DND-41 (cell line): Measurements from ENCODE around the gene NRP1.

ENCODE experiments used
- ATAC-seq: fragments of 200-7000 bp; cut with Tn5 transposase; 3 replicates; pipeline ENCODE4 v1.9.1; 2021; ENCODE audit warnings: low read depth; ENCODE audit not compliant: insufficient read depth
- DNase-seq: peaks from one replicate; pipeline ENCODE4 v3.0.0-alpha.2; 2020
- H2AFZ ChIP-seq: 2 replicates; pipeline ENCODE4 v1.6.0; 2012; ENCODE audit warnings: low read depth, low read length
- H3K27ac ChIP-seq: 2 replicates; pipeline ENCODE4 v1.5.1; 2012; ENCODE audit warnings: low read length, inconsistent platforms
- H3K27me3 ChIP-seq: fragments of 200-600 bp; sonication (generic); 2 replicates; pipeline ENCODE4 v1.6.0; 2012; ENCODE audit warnings: low read length, mild to moderate bottlenecking, inconsistent platforms; ENCODE audit not compliant: insufficient read depth, poor library complexity
- H3K36me3 ChIP-seq: 2 replicates; pipeline ENCODE4 v1.5.1; 2012; ENCODE audit warnings: low read length, inconsistent platforms; ENCODE audit not compliant: insufficient read depth
- H3K4me1 ChIP-seq: 2 replicates; pipeline ENCODE4 v1.5.1; 2012; ENCODE audit warnings: mild to moderate bottlenecking, low read length; ENCODE audit not compliant: insufficient read depth
- H3K4me2 ChIP-seq: 2 replicates; pipeline ENCODE4 v1.6.0; 2012; ENCODE audit warnings: mild to moderate bottlenecking, moderate library complexity, low read length, inconsistent platforms; ENCODE audit not compliant: insufficient read depth
- H3K4me3 ChIP-seq, 2 experiments: fragments of 200-600 bp in 1 of 2; shearing (Covaris generic) in 1 of 2; 2 replicates each; pipeline ENCODE4 v1.5.1; 2012 to 2016; ENCODE audit warnings: inconsistent platforms in 2 of 2, low read length in 2 of 2, mild to moderate bottlenecking in 2 of 2, low read depth in 1 of 2, moderate library complexity in 1 of 2
- H3K79me2 ChIP-seq: 2 replicates; pipeline ENCODE4 v1.6.0; 2012; ENCODE audit warnings: low read length, inconsistent platforms; ENCODE audit not compliant: insufficient read depth
- H3K9ac ChIP-seq: 2 replicates; pipeline ENCODE4 v1.6.0; 2012; ENCODE audit warnings: low read depth, mild to moderate bottlenecking, inconsistent platforms, low read length, moderate library complexity
- H3K9me3 ChIP-seq: 2 replicates; pipeline ENCODE4 v1.5.1; 2012; ENCODE audit warnings: low read length, moderate library complexity, mild to moderate bottlenecking, inconsistent platforms; ENCODE audit not compliant: insufficient read depth, severe bottlenecking
- H4K20me1 ChIP-seq: 2 replicates; pipeline ENCODE4 v1.6.0; 2012; ENCODE audit warnings: low read length; ENCODE audit not compliant: insufficient read depth
- CTCF ChIP-seq: IDR thresholded peaks from 2 replicates; pipeline ENCODE4 v1.5.1; 2012; ENCODE audit warnings: borderline replicate concordance, low read length, moderate library complexity, mild to moderate bottlenecking; ENCODE audit not compliant: poor library complexity, severe bottlenecking; ENCODE audit errors: extremely low read depth
- EZH2 ChIP-seq: IDR thresholded peaks from 3 replicates; pipeline ENCODE4 v1.6.1; 2012; ENCODE audit warnings: borderline replicate concordance, low read depth, mild to moderate bottlenecking, moderate library complexity, low read length, inconsistent platforms; ENCODE audit not compliant: severe bottlenecking

The NRP1 gene

GRCh38 chr10:33315891-33316290, 18.6 kb downstream of the NRP1 start:
- H3K79me2 ChIP-seq: no peaks in the 10 kb centered on the region
- no peak overlapping the region for H3K9ac ChIP-seq
- no peak overlapping the region for H3K27ac ChIP-seq
- H3K9me3 ChIP-seq: no peaks in the 10 kb centered on the region
- no peaks in the 10 kb centered on the region for H4K20me1 ChIP-seq
- H3K4me2 ChIP-seq: no peak overlapping the region
- no peak overlapping the region for H3K4me3 ChIP-seq
- ATAC-seq (no peak), DNase-seq (no peak)
- no peaks in the 10 kb centered on the region for H3K36me3 ChIP-seq
- no peak overlapping the region for H2AFZ ChIP-seq
- TF ChIP-seq CTCF (no peak), EZH2 (no peak)
- H3K27me3 ChIP-seq: no peaks in the 10 kb centered on the region
- no peaks in the 10 kb centered on the region for H3K4me1 ChIP-seq

GRCh38 chr10:33314811-33315561, 19.5 kb downstream of the NRP1 start:
- Histone ChIP-seq H3K79me2 (no peaks in the 10 kb centered on the region), H3K9me3 (no peaks in the 10 kb centered on the region), H3K27ac (no peak overlapping the region), H3K4me3 (no peak overlapping the region), H3K9ac (no peak overlapping the region), H4K20me1 (no peaks in the 10 kb centered on the region), H3K4me1 (no peaks in the 10 kb centered on the region), H3K4me2 (no peak overlapping the region), H3K27me3 (no peaks in the 10 kb centered on the region), H2AFZ (no peak overlapping the region), H3K36me3 (no peaks in the 10 kb centered on the region)
- no peak for TF ChIP-seq EZH2
- TF ChIP-seq CTCF: no peak
- ATAC-seq (no peak), DNase-seq (no peak)

GRCh38 chr10:33311640-33312039, 22.8 kb downstream of the NRP1 start:
- H3K4me1 ChIP-seq: no peaks in the 10 kb centered on the region
- H3K27ac ChIP-seq: no peak overlapping the region
- no peak overlapping the region for H3K4me2 ChIP-seq
- H4K20me1 ChIP-seq: no peaks in the 10 kb centered on the region
- ATAC-seq (no peak), DNase-seq (no peak)
- no peaks in the 10 kb centered on the region for H3K9me3 ChIP-seq
- no peak overlapping the region for H3K9ac ChIP-seq
- H3K79me2 ChIP-seq: no peaks in the 10 kb centered on the region
- no peaks in the 10 kb centered on the region for H3K27me3 ChIP-seq
- no peak for TF ChIP-seq CTCF
- TF ChIP-seq EZH2: no peak
- H3K4me3 ChIP-seq: no peak overlapping the region
- H2AFZ ChIP-seq: no peak overlapping the region
- H3K36me3 ChIP-seq: no peaks in the 10 kb centered on the region
